Hair follicular keratinocyte (primary cell): ENCODE measurements around the gene CD79A. TPM values are rescaled to one million over a fixed set of nuclear protein-coding genes. Genes with fewer than 3 reads are reported as not detected.

Experiments
- total RNA-seq: library from RNA; depleted of rRNA; stranded (reverse); fragments of >200 nt; gene quantifications from 2 replicates; pipeline ENCODE4 v1.2.3, GENCODE V29; 2015

CD79A gene
- not detected in 2 replicates for total RNA-seq

GRCh38 chr19:41876847-41877832 lies at the start of gene CD79A:
CD79A (plus strand) TSS chr19:41877279; CDS start chr19:41877305, 26 bp downstream.

GRCh38 chr19:41844601-41845000 lies 32.5 kb upstream of the CD79A start, which contains the start of gene LYPD4:
LYPD4 (minus strand) TSS chr19:41844683; CDS start chr19:41839285, 5,398 bp downstream.

GRCh38 chr19:41845001-41845050 lies 32.3 kb upstream of the CD79A start, which contains the start of gene DMRTC2:
DMRTC2 (plus strand) TSS chr19:41845042; CDS start chr19:41847429, 2,387 bp downstream.

GRCh38 chr19:41859618-41860418 lies 17.3 kb upstream of the CD79A start, which contains the start of gene RPS19:
RPS19 (plus strand) TSS chr19:41860255; CDS start chr19:41860775, 520 bp downstream.

GRCh38 chr19:41882568-41883462 lies 5.7 kb downstream of the CD79A start, which contains the start of gene ARHGEF1:
ARHGEF1 (plus strand) TSS chr19:41883184; CDS start chr19:41888083, 4,899 bp downstream.

GRCh38 chr19:41928221-41928683 lies 51.2 kb downstream of the CD79A start, which contains the start of gene ERFL:
ERFL (minus strand) TSS chr19:41928449; CDS start chr19:41912919, 15,530 bp downstream.

Other genes starting within 250 kb of the CD79A start
- gene CEACAM7, start 189.0 kb upstream of the CD79A start, total RNA-seq: not detected in 2 replicates
- gene CEACAM5, start 168.7 kb upstream of the CD79A start, total RNA-seq: not detected in 2 replicates
- 0.11 and 0.23 TPM in 2 replicates for gene CEACAM6, start 121.7 kb upstream of the CD79A start, total RNA-seq
- gene CEACAM3, start 80.7 kb upstream of the CD79A start, total RNA-seq: not detected in 2 replicates
- gene LYPD4, start 32.6 kb upstream of the CD79A start, total RNA-seq: not detected in 2 replicates
- gene DMRTC2, start 32.2 kb upstream of the CD79A start, total RNA-seq: not detected in 2 replicates
- gene RPS19, start 17.0 kb upstream of the CD79A start, total RNA-seq: 1,704 and 2,675 TPM in 2 replicates
- 91.3 and 104 TPM in 2 replicates for gene ARHGEF1, start 5.9 kb downstream of the CD79A start, total RNA-seq
- gene ERFL, start 51.2 kb downstream of the CD79A start, total RNA-seq: not detected in 2 replicates
- gene RABAC1, start 82.0 kb downstream of the CD79A start, total RNA-seq: 177 and 245 TPM in 2 replicates
- 0.04 TPM in 1 of 2 replicates, not detected in the other for gene ATP1A3, start 117.0 kb downstream of the CD79A start, total RNA-seq
- gene GRIK5, start 192.9 kb downstream of the CD79A start, total RNA-seq: 0.04 and 0.16 TPM in 2 replicates
- 15.0 and 18.9 TPM in 2 replicates for gene ZNF574, start 198.9 kb downstream of the CD79A start, total RNA-seq